GM19035 (cell line): ENCODE data around the gene PTF1A.
"Not testable (repeated sequence)": the region's sequence is repeated elsewhere in the genome, so short reads cannot be mapped to it uniquely, and the experiment has no call there.

Source experiments
- ATAC-seq: cut with Tn5 transposase; IDR thresholded peaks from one replicate; pipeline ENCODE4 v1.9.1; 2021; ENCODE audit not compliant: unreplicated experiment

The PTF1A gene

DNA sequence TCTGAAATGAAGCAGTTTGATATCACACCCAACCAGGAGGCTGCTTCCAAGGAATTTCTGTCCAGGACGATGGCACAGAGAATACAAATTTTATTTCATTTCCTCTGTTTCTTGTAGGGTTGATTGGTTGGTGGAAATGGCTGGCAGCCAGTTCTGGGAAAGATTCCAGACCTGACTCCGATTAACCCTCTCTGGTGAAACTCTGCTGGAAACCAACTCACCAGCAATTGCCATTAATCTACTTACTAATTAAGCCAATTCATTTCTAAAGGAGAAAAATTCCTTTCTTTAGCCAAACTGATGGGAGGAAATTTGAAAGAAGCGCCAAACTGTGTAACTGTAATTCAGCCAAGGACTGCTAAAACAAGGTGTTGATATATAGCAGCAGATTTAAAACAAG is 10.7 kb downstream of the PTF1A start:
- no peak for ATAC-seq

GRCh38 chr10:23203369-23204325 is 11.5 kb downstream of the PTF1A start:
- no peak for ATAC-seq

DNA sequence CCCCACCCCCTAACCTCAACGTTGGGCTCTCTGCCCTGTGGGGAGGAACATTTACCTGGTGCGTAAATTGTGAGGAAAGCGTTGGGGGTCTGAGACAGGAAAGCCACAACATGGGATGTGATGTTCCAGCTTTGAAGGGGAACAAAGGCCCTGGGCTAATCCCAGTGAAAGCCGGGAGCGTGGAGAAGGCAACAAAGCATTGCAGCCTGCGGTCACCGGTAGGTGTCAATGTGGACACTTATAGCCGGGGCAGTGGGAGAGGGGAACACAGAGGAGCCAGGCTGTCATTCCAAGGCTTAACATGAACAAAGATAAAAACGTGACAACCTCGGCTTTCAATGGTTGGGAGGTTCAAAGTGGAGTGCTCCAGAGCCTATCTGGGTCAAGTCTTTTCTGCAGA is 12.7 kb downstream of the PTF1A start:
- no peak for ATAC-seq

- ATAC-seq = no peak
Observed at GRCh38 chr10:23205972-23206642, 14.0 kb downstream of the PTF1A start.

DNA sequence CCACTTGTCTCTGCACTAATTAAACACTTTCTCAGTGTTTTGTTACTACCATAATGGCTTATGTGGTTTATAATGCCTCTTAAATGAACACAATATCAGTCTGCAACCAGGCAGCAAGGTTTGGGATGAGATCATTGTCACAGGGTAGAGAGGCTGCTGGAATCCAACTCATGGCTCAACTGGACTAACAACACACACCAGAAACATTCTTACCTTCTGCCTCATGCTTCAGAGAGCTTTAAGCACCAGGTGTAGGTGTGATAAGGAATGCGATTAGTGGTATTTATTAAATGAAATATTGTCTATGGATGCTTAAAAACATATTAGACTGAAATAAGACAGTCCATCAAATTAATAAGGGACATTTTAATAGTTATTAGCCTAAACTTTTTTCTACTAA is 25.4 kb downstream of the PTF1A start:
- no peak for ATAC-seq

DNA sequence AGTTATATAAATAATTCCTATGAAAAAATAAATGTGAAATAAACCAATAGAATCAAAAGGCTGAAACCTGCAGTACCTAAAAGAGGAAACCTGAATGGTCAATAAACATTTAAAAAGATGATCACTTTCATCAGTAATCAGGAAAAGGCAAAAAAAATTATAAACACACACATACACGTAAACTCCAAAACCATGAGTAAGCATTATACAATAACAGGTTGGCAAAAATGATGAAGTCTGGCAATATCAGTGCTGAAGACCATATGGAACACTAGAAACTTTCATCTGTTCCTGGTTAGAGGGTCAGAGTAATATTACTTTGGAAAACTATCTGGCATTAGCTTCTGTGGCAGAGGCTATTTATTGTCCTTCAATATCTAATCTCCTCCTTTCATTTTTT is 38.5 kb downstream of the PTF1A start:
- no peak for ATAC-seq

GRCh38 chr10:23238015-23238414 is 45.9 kb downstream of the PTF1A start:
- ATAC-seq = no peak

DNA sequence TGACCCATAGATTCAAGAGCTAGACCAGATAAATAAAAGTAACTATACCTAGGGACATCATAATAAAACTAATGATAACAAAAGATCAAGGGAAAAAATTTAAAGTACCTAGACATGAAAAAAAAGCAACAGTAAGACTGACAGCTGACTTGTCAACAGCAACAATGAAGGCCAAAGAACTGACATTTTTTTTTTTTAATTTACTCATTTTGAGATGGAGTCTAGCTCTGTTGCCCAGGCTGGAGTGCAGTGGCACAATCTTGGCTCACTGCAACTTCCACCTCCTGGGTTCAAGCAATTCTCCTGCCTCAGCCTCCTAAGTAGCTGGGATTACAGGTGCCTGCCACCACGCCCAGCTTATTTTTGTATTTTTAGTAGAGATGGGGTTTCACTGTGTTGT is 49.7 kb downstream of the PTF1A start:
- ATAC-seq = not testable (repeated sequence)
